HL-60/S4 treated with retinoic acid at 250 ng/mL for 4 days and 3 days (cell line): ENCODE results near the gene MTPN.

ENCODE experiments used
- in situ Hi-C: fragments of 300-500 bp; cut with MboI; formaldehyde crosslinking; loops from 2 replicates; pipeline ENCODE4 v1.7.0; 2022; ENCODE audit warnings: low sequenced_read_pairs

MTPN gene

DNA sequence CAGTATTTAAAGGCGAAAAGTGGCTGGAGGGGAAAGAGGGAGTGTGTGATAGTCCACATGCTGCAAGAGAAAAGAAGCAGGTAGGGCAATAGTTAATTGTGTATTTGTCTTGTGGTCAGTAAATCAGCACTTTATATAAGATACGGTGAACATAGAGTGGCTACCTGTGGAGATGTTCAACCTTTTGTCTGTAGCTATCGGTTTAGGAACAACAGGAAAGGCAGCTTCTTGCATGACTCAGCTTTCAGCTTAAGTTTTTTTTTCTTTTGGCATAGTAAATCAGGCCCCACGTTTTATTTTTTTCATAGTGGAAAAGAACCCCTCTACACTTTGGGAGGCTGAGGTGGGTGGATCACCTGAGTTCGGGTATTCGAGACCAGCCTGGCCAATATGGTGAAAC lies 14.2 kb upstream of the MTPN start:
- in situ Hi-C loops: loop anchor here (25.0 kb wide), 1 partner anchor 329 kb away; the partner anchor contains the start of gene STMP1

- in situ Hi-C loops: loop anchor here (25.0 kb wide), 1 partner anchor 328 kb away; the partner anchor contains the start of gene STMP1
Observed at GRCh38 chr7:135990258-135990657, 13.1 kb upstream of the MTPN start.

GRCh38 chr7:135981958-135982646 lies 4.9 kb upstream of the MTPN start:
- in situ Hi-C loops: loop anchor here (25.0 kb wide), 1 partner anchor 320 kb away; the partner anchor contains the start of gene STMP1

GRCh38 chr7:135980665-135981180 lies 3.6 kb upstream of the MTPN start:
- in situ Hi-C loops: loop anchor here (25.0 kb wide), 1 partner anchor 318 kb away; the partner anchor contains the start of gene STMP1

- in situ Hi-C loops: loop anchor here (25.0 kb wide), 1 partner anchor 318 kb away; the partner anchor contains the start of gene STMP1
Observed at GRCh38 chr7:135980012-135980551, 2.9 kb upstream of the MTPN start.

GRCh38 chr7:135979471-135980011 lies 2.4 kb upstream of the MTPN start:
- in situ Hi-C loops: loop anchor here (25.0 kb wide), 1 partner anchor 317 kb away; the partner anchor contains the start of gene STMP1

DNA sequence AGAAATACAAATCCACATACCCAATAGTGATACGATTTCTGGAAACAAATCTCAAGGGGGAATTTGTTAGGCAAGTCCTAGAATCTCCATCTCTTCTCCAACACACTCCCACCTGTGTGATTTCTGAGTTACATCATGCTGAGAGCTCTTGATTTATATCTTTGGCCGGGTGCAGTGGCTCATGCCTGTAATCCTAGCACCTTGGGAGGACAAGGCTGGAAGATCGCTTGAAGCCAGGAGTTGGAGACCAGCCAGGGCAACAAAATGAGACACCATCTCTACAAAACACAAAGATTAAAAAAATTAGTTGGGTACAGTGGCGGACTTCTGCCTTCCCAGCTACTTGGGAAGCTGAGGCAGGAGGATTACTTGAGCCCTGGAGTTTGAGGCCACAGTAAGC lies 1.5 kb upstream of the MTPN start:
- in situ Hi-C loops: loop anchor here (25.0 kb wide), 1 partner anchor 316 kb away; the partner anchor contains the start of gene STMP1

GRCh38 chr7:135977742-135978066 lies 545 bp upstream of the MTPN start:
- in situ Hi-C loops: loop anchor here (25.0 kb wide), 1 partner anchor 315 kb away; the partner anchor contains the start of gene STMP1

DNA sequence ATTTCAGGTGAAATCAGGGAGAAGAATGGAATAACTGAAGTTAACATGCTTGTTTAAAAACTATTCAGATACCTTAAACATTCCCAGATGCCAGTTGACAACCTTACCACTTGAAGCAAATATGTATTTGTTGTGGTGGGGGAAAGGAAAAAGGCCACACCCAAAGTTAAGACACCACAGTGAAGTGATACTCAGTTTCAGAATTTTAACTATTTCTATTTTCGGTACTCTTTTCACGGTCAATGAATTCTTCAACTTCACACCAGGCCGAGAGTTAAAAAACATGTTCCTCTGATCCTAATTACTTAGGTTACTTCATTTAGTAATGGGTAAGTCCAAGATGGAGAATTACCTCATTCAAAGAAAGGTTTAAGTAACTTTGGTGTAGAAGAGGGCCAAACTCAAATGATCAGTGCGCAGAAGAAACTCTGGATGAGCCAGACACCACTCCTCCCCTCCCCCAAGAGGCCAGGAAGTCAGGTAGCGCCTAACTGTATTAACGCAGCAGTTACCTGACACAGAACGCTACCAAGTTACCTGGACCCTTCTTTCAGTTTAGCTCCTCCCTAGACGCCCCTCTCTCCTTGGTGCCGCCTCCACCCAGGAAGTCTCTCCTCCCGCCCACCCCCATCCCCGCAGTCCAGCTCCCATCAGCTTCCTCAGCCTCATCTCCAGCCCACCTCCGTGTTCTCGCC lies 700 bp downstream of the MTPN start:
- in situ Hi-C loops: loop anchor here (25.0 kb wide), 1 partner anchor 314 kb away; the partner anchor contains the start of gene STMP1

DNA sequence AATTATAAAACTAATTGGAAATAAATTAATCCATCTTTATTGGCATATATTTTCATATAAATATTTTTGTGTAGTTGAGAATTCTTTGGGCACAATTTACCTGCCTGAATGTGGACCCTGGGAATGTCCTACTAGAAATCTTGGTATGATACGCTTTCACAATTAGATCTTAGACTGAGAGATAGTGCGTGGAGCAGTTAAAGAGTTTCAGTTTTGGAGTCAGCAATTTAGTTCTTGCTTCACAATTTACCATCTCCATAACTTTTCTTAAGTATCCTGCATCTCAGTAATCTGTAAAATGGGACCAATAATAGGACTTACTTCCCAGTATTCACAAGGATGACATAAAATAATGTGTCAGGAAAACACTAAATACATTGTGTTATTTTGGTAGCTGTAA lies 2.0 kb downstream of the MTPN start:
- in situ Hi-C loops: loop anchor here (25.0 kb wide), 1 partner anchor 313 kb away; the partner anchor contains the start of gene STMP1

DNA sequence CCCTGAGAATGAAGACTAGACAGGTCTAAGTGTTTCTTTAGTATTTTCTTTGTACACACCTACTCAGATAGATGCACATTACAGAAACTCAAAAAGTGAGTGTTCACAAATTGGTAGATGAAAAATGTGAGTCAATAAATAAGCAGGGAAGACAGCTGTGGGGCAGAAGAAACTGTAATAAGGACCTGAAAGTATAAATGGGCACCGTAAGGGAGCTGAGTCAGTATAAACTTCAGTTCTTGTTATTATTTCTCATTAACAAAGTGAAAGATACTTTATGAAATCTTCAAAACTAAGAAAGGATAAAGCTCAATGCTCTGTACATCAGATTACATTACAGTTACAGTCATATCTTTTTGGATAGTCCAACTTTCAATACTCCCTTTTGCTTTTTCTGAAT lies 2.5 kb downstream of the MTPN start:
- in situ Hi-C loops: loop anchor here (25.0 kb wide), 1 partner anchor 312 kb away; the partner anchor contains the start of gene STMP1

GRCh38 chr7:135971366-135971725 lies 5.8 kb downstream of the MTPN start:
- in situ Hi-C loops: no loop called here

GRCh38 chr7:135970682-135971365 lies 6.3 kb downstream of the MTPN start:
- in situ Hi-C loops: no loop called here

- in situ Hi-C loops: no loop called here
Observed at GRCh38 chr7:135970045-135970444, 7.1 kb downstream of the MTPN start.

DNA sequence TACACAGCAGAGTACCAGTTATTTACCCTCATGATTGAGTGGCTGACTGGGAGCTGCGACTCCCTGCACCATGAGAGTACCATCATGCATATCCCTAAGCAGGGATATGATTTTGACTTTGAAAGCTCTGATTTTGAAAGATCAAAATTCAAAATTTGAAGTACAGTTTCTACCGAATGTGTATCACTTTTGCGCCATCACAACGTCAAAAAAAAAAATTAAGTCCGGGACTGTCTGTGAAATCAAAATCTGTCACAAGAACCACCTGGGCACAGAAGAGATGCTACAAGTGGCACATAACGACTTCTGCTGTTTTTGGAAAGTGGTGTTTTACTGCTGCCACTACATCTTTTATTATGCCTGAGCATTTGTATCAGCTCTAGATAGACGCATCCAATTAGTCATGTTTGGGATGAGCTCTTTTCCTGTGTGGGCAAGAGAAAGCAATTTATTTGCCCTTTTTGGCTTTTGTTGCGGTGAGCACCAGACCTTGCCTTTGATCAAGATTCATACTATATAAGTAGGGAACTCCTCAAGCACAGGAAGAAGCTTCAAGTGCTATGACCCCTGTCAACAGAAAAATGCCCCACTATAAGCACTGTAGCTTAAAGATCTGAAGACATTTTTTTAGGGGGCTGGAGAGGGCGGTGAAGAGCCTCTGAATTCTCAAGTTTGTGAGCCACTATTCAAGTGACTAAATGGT lies 10.7 kb downstream of the MTPN start:
- in situ Hi-C loops: no loop called here

GRCh38 chr7:135965602-135966001 lies 11.6 kb downstream of the MTPN start:
- in situ Hi-C loops: no loop called here

- in situ Hi-C loops: no loop called here
Observed at GRCh38 chr7:135964791-135965190, 12.4 kb downstream of the MTPN start.

GRCh38 chr7:135964274-135964673 lies 12.9 kb downstream of the MTPN start:
- in situ Hi-C loops: no loop called here

GRCh38 chr7:135962802-135963201 lies 14.4 kb downstream of the MTPN start:
- in situ Hi-C loops: no loop called here
